K562 (cell line): Measurements from ENCODE around the gene ZNF275. TPM values are rescaled to one million over a fixed set of nuclear protein-coding genes. Genes with fewer than 3 reads are reported as not detected.

Experiments
- ATAC-seq: fragments of 200-7000 bp; cut with Tn5 transposase; 3 replicates; pipeline ENCODE4 v1.9.1; 2020; ENCODE audit warnings: moderate library complexity
- BruUV-seq: library from RNA; stranded (reverse); fragments of 400-500 nt; replicated peaks from 2 replicates; lab custom pipeline; 2021; lab: Mats Ljungman, UMichigan
- CTCF ChIA-PET: fragments of 300-600 bp; formaldehyde crosslinking; extraction: SDS; loops from one replicate; lab custom pipeline; 2021; ENCODE audit warnings: low intra/inter-chr PET ratio; lab: Yijun Ruan, JAX
- POLR2A ChIA-PET: fragments of 300-600, 350-650 bp; sonication (Branson Sonifier 250); formaldehyde crosslinking; extraction: SDS; loops from one replicate; lab custom pipeline; 2021; ENCODE audit warnings: antibody characterized with exemption, inconsistent platforms; lab: Yijun Ruan, JAX
- DNase-seq, 4 experiments: peaks; one replicate each; pipeline versions ENCODE4 v3.0.0 to v3.0.0-alpha.2; 2011 to 2018; ENCODE audit warnings: low spot score in 3 of 4, mixed read lengths in 3 of 4; ENCODE audit errors: extremely low read depth in 1 of 4
- FAIRE-seq: peaks from 2 replicates; lab custom pipeline; 2011; peaks lifted over from hg19 to GRCh38; lab: Jason Lieb, UNC
- H2AFZ ChIP-seq: 2 replicates; pipeline ENCODE4 v1.6.0; 2011; ENCODE audit warnings: low read depth, low read length, control low read depth, inconsistent platforms
- H3K27ac ChIP-seq: fragments of 200-600 bp; 3 replicates; pipeline ENCODE4 v1.8.0; 2011; ENCODE audit warnings: low read depth, mild to moderate bottlenecking, control low read depth, inconsistent platforms, low read length, moderate library complexity, mixed read lengths; ENCODE audit errors: extremely low read depth
- H3K27me3 ChIP-seq, 2 experiments: fragments of 300-600 bp in 1 of 2; 2 replicates in 1 of 2; 3 replicates in 1 of 2; pipeline versions ENCODE4 v1.6.0 to v1.8.0; 2011; ENCODE audit warnings: inconsistent platforms in 2 of 2, low read length in 2 of 2, mild to moderate bottlenecking in 1 of 2, mixed read lengths in 1 of 2, moderate library complexity in 1 of 2; ENCODE audit not compliant: control insufficient read depth in 2 of 2, insufficient read depth in 2 of 2
- H3K36me3 ChIP-seq: fragments of 300-600 bp; 3 replicates; pipeline ENCODE4 v1.8.0; 2011; ENCODE audit warnings: mild to moderate bottlenecking, low read length, inconsistent platforms; ENCODE audit not compliant: control insufficient read depth, insufficient read depth
- H3K4me1 ChIP-seq, 2 experiments: fragments of 200-600 bp in 1 of 2; replicated peaks in 1 of 2; 2 replicates in 1 of 2; 3 replicates in 1 of 2; pipeline versions ENCODE4 v1.5.1 to v1.8.0; 2011; ENCODE audit warnings: inconsistent platforms in 2 of 2, low read length in 2 of 2, mild to moderate bottlenecking in 1 of 2, mixed read lengths in 1 of 2, moderate library complexity in 1 of 2; ENCODE audit not compliant: control insufficient read depth in 2 of 2, insufficient read depth in 2 of 2
- H3K4me2 ChIP-seq: 2 replicates; pipeline ENCODE4 v1.6.1; 2011; ENCODE audit warnings: low read length, control low read depth, inconsistent platforms, mixed read lengths; ENCODE audit not compliant: insufficient read depth
- H3K4me3 ChIP-seq: fragments of 200-600 bp; sonication (generic), shearing (Covaris generic); 2 replicates; pipeline ENCODE4 v1.5.1; 2016; ENCODE audit warnings: control low read depth, inconsistent platforms
- H3K79me2 ChIP-seq: fragments of 200-600 bp; 3 replicates; pipeline ENCODE4 v1.8.0; 2011; ENCODE audit warnings: low read length, inconsistent platforms; ENCODE audit not compliant: control insufficient read depth, insufficient read depth
- H3K9ac ChIP-seq, 2 experiments: 2 replicates each; pipeline versions ENCODE4 v1.6.0 to v1.6.1; 2011; ENCODE audit warnings: low read depth in 2 of 2, low read length in 2 of 2, control low read depth in 1 of 2, inconsistent platforms in 1 of 2, mild to moderate bottlenecking in 1 of 2, mixed read lengths in 1 of 2; ENCODE audit not compliant: insufficient read depth in 1 of 2
- H3K9me1 ChIP-seq: one replicate; pipeline ENCODE4 v1.6.0; 2011; ENCODE audit warnings: inconsistent platforms, mild to moderate bottlenecking, low read length, moderate library complexity; ENCODE audit not compliant: control insufficient read depth, insufficient read depth
- H3K9me3 ChIP-seq: replicated peaks from 2 replicates; pipeline ENCODE4 v1.5.1; 2011; ENCODE audit warnings: low read depth, low read length, inconsistent platforms; ENCODE audit not compliant: control insufficient read depth, insufficient read depth
- H4K20me1 ChIP-seq: replicated peaks from 2 replicates; pipeline ENCODE4 v1.6.1; 2011; ENCODE audit warnings: low read length, inconsistent platforms, mixed read lengths; ENCODE audit not compliant: control insufficient read depth, insufficient read depth
- CEBPB ChIP-seq: fragments of 450-650 bp; IDR thresholded peaks from 2 replicates; pipeline ENCODE4 v1.6.1; 2016; ENCODE audit warnings: missing genetic modification characterization, missing compliant biosample characterization
- CEBPG ChIP-seq, 3 experiments: fragments of 200-800 bp in 1 of 3; sonication (Bioruptor generic) in 1 of 3; sonication (generic) in 1 of 3; formaldehyde crosslinking in 1 of 3; IDR thresholded peaks in 2 of 3; conservative IDR thresholded peaks in 1 of 3; 2 replicates each; pipeline versions ENCODE4 v1.6.1 to v1.8.0; 2016 to 2022; ENCODE audit warnings: missing compliant biosample characterization in 2 of 3, missing genetic modification characterization in 2 of 3, mild to moderate bottlenecking in 1 of 3, missing genetic modification reagents in 1 of 3
- CREB5 ChIP-seq: fragments of 250-450 bp; sonication (Bioruptor Pico); IDR thresholded peaks from 2 replicates; pipeline ENCODE4 v1.5.0; 2020; ENCODE audit warnings: mild to moderate bottlenecking
- WGBS: fragments of 100-300 bp; shearing (Covaris generic); methylation state at CpG from one replicate; pipeline ENCODE4 v1.1.6; 2016; ENCODE audit warnings: low coverage, mixed read lengths; ENCODE audit not compliant: insufficient coverage; ENCODE audit errors: missing lambda C conversion rate; 5-methylcytosine and 5-hydroxymethylcytosine counted together
- in situ Hi-C: fragments of 300-500 bp; cut with MboI; formaldehyde crosslinking; loops from 4 replicates; pipeline ENCODE4 v1.15.0; 2018; ENCODE audit warnings: inconsistent platforms, mixed read lengths
- intact Hi-C: fragments of 100-400 bp; cut with micrococcal nuclease; formaldehyde crosslinking; loops from 2 replicates; pipeline ENCODE4 v1.14.2; 2022
- polyA plus RNA-seq, 8 experiments: library from polyadenylated mRNA; depleted of rRNA in 4 of 8; stranded (reverse) in 5 of 8; unstranded in 3 of 8; fragments of >200 nt; fragmentation: Nextera tagmentation in 2 of 8; fragmentation: Illumina TruSeq in 1 of 8; extraction: Ambion mirVana in 2 of 8; extraction: Trizol in 1 of 8; gene quantifications; 2 replicates each; pipeline versions ENCODE4 v1.2.1 to v1.2.3, GENCODE V29; 2011 to 2014; ENCODE audit warnings: inconsistent platforms in 1 of 8, missing spikeins in 1 of 8
- total RNA-seq, 7 experiments: library from RNA; depleted of rRNA in 6 of 7; stranded (reverse); fragments of >200 nt in 6 of 7; fragmentation: Illumina TruSeq in 2 of 7; extraction: Trizol in 2 of 7; gene quantifications; 2 replicates each; pipeline versions ENCODE4 v1.2.1 to v1.2.3, GENCODE V29; 2011 to 2021; ENCODE audit warnings: low replicate concordance in 1 of 7

Gene ZNF275
- total and polyA plus RNA-seq, 9 of the 15 experiments (the other 6 are each of a cell fraction or from before 2014, with no cell fraction given) = 2.1 to 19.1 (median 12.0) TPM

DNA sequence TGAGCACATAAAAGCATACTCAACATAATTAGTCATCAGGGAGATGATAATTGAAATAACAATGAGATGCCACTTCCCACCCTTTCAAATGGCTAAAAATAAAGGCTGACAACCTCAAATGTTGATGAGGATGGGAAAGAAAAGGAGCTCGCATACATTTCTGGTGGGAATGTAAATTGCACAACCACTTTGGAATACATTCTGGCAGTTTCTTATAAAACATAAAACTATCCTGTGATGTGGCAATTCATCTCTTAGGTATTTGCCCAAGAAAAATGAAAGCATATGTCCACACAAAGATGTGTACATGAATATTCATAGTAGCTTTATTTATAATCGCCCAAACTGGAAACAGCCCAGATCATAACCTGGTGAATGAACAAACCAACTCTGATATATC is 687 bp upstream of the ZNF275 start:
- 58% methylated on average over 2 of the region's 2 CpGs for WGBS

More for the DNA sequence above, 687 bp upstream of the ZNF275 start:
- no peak for ATAC-seq
- no peaks in the 10 kb centered on the region for H3K9me1 ChIP-seq
- H2AFZ ChIP-seq = peak overlapping the region; percentile 98
- BruUV-seq = TSS peak; percentile 81
- H3K36me3 ChIP-seq = peaks cover 26% of the 10 kb centered on the region; the same call in 2 of the 3 replicates
- ChIA-PET POLR2A (interaction anchor here (1.0 kb wide), 1 partner anchor 19 kb away, joined by 3 read pairs; no protein-coding TSS in a partner anchor), CTCF (no interaction called here)
- no peak for TF ChIP-seq CREB5 (CRISPR knock-in tag)
- TF ChIP-seq CEBPB (tag) = peak; percentile 51
- TF ChIP-seq CEBPG (CRISPR knock-in tag; IDR thresholded peaks at IDR 0.05) = no peak
- TF ChIP-seq CEBPG (tag; conservative IDR thresholded peaks at IDR 0.05 in 1 of 2, IDR thresholded peaks at IDR 0.05 in 1 of 2) = peak; percentile 8 to 32; a peak in 2 of 4 replicates
- peak; percentile 69 for FAIRE-seq
- H3K9ac ChIP-seq = peak overlapping the region in 1 of 2 experiments; percentile 56; a peak in 2 of 4 replicates
- H3K4me2 ChIP-seq = peak overlapping the region; percentile 97
- DNase-seq = no peak
- in situ Hi-C loops (no loop called here), intact Hi-C loops (no loop called here)
- peaks cover 14 to 21% of the 10 kb centered on the region in 2 experiments; a peak in 4 of 5 replicates for H3K4me1 ChIP-seq
- H3K9me3 ChIP-seq = no peaks in the 10 kb centered on the region
- no peak overlapping the region for H3K27ac ChIP-seq
- H3K4me3 ChIP-seq = peak overlapping the region; percentile 92; the same call in 1 of the 2 replicates
- peaks cover 43% of the 10 kb centered on the region for H3K79me2 ChIP-seq
- H4K20me1 ChIP-seq = no peaks in the 10 kb centered on the region
- H3K27me3 ChIP-seq = no peaks in the 10 kb centered on the region
